H1 (cell line): ENCODE data around the gene SEMA6A. TPM values are rescaled to one million over a fixed set of nuclear protein-coding genes. Genes with fewer than 3 reads are reported as not detected.

Source experiments
- CTCF ChIA-PET: fragments of 300-600 bp; sonication (Branson Sonifier 250); formaldehyde crosslinking; loops from one replicate; lab custom pipeline; 2021; ENCODE audit not compliant: partially characterized antibody; lab: Charles Lee
- POLR2A ChIA-PET: fragments of 300-600 bp; sonication (Branson Sonifier 250); formaldehyde crosslinking; loops from one replicate; lab custom pipeline; 2021; ENCODE audit warnings: inconsistent platforms; ENCODE audit not compliant: partially characterized antibody; lab: Charles Lee
- DNase-seq, 2 experiments: peaks; one replicate each; pipeline versions ENCODE4 v3.0.0 to v3.0.0-alpha.2; 2010 to 2022; ENCODE audit warnings: low spot score in 2 of 2, low read depth in 1 of 2, mixed read lengths in 1 of 2
- FAIRE-seq: peaks from 2 replicates; lab custom pipeline; 2011; peaks lifted over from hg19 to GRCh38; lab: Jason Lieb, UNC
- H2AFZ ChIP-seq: 2 replicates; pipeline ENCODE4 v1.8.1; 2012; ENCODE audit warnings: low read length, inconsistent platforms
- H2AK5ac ChIP-seq: 2 replicates; pipeline ENCODE4 v1.6.1; 2013; ENCODE audit warnings: low read depth, low read length
- H2BK120ac ChIP-seq: replicated peaks from 2 replicates; pipeline ENCODE3; 2013; ENCODE audit warnings: low read depth, low read length, inconsistent platforms
- H2BK12ac ChIP-seq: 2 replicates; pipeline ENCODE4 v1.6.1; 2013; ENCODE audit warnings: low read depth, low read length
- H2BK15ac ChIP-seq: 2 replicates; pipeline ENCODE4 v1.6.1; 2013; ENCODE audit warnings: low read length
- H2BK20ac ChIP-seq: 2 replicates; pipeline ENCODE4 v1.6.1; 2013; ENCODE audit warnings: low read length
- H2BK5ac ChIP-seq: 2 replicates; pipeline ENCODE4 v1.6.1; 2013; ENCODE audit warnings: low read depth, low read length
- H3K14ac ChIP-seq: 2 replicates; pipeline ENCODE4 v1.6.1; 2013; ENCODE audit warnings: inconsistent platforms; ENCODE audit not compliant: insufficient read length
- H3K18ac ChIP-seq: 2 replicates; pipeline ENCODE4 v1.6.1; 2013; ENCODE audit warnings: low read length; ENCODE audit errors: extremely low read depth
- H3K23ac ChIP-seq: 2 replicates; pipeline ENCODE4 v1.6.1; 2013; ENCODE audit warnings: inconsistent platforms; ENCODE audit not compliant: insufficient read length
- H3K23me2 ChIP-seq: 2 replicates; pipeline ENCODE4 v1.6.1; 2013; ENCODE audit warnings: low read depth, low read length
- H3K27ac ChIP-seq: 2 replicates; pipeline ENCODE4 v1.6.1; 2011; ENCODE audit warnings: low read depth, low read length, inconsistent platforms
- H3K27me3 ChIP-seq, 4 experiments: replicated peaks in 1 of 4; 1 replicate in 1 of 4; 2 replicates in 3 of 4; pipeline versions ENCODE4 v1.6.1 to v1.8.1; 2011 to 2013; ENCODE audit warnings: low read length in 3 of 4, mild to moderate bottlenecking in 3 of 4, inconsistent platforms in 2 of 4, mixed read lengths in 2 of 4, moderate library complexity in 1 of 4; ENCODE audit not compliant: control insufficient read depth in 3 of 4, insufficient read depth in 3 of 4; ENCODE audit errors: extremely low read depth in 1 of 4
- H3K36me3 ChIP-seq, 4 experiments: 2 replicates each; pipeline versions ENCODE4 v1.6.1 to v1.8.1; 2011 to 2013; ENCODE audit warnings: mild to moderate bottlenecking in 4 of 4, low read length in 3 of 4, moderate library complexity in 2 of 4, control low read depth in 1 of 4, inconsistent platforms in 1 of 4; ENCODE audit not compliant: insufficient read depth in 4 of 4, control insufficient read depth in 2 of 4
- H3K4ac ChIP-seq: replicated peaks from 2 replicates; pipeline ENCODE3; 2013; ENCODE audit warnings: low read length, low read depth, mixed read lengths, inconsistent platforms; ENCODE audit not compliant: insufficient read length
- H3K4me1 ChIP-seq, 4 experiments: replicated peaks in 1 of 4; 1 replicate in 1 of 4; 2 replicates in 3 of 4; pipeline versions ENCODE4 v1.6.1 to v1.8.1; 2011 to 2013; ENCODE audit warnings: low read length in 3 of 4, inconsistent platforms in 2 of 4, mixed read lengths in 1 of 4; ENCODE audit not compliant: insufficient read depth in 4 of 4, control insufficient read depth in 3 of 4
- H3K4me2 ChIP-seq, 2 experiments: 2 replicates each; pipeline versions ENCODE4 v1.6.1 to v1.8.1; 2011 to 2013; ENCODE audit warnings: low read depth in 2 of 2, low read length in 2 of 2, control low read depth in 1 of 2, inconsistent platforms in 1 of 2, mild to moderate bottlenecking in 1 of 2; ENCODE audit not compliant: insufficient read depth in 1 of 2
- H3K4me3 ChIP-seq, 4 experiments: fragments of 200-600, 300-600 bp in 1 of 4; sonication (generic), shearing (Covaris generic), sonication (Bioruptor Twin) in 1 of 4; 2 replicates each; pipeline versions ENCODE4 v1.5.1 to v1.8.1; 2011 to 2016; ENCODE audit warnings: low read length in 4 of 4, low read depth in 3 of 4, control low read depth in 2 of 4, inconsistent platforms in 2 of 4, mild to moderate bottlenecking in 2 of 4, mixed read lengths in 1 of 4, moderate library complexity in 1 of 4; ENCODE audit not compliant: insufficient read depth in 2 of 4; ENCODE audit errors: extremely low read depth in 1 of 4
- H3K56ac ChIP-seq: replicated peaks from 2 replicates; pipeline ENCODE3; 2013; ENCODE audit warnings: low read depth, mild to moderate bottlenecking, mixed read lengths, low read length, inconsistent platforms; ENCODE audit not compliant: insufficient read length
- H3K79me1 ChIP-seq: 2 replicates; pipeline ENCODE4 v1.6.1; 2013; ENCODE audit warnings: low read depth, low read length, control low read depth
- H3K79me2 ChIP-seq, 2 experiments: 2 replicates each; pipeline versions ENCODE4 v1.6.1 to v1.8.1; 2012 to 2013; ENCODE audit warnings: low read length in 2 of 2, mild to moderate bottlenecking in 2 of 2, inconsistent platforms in 1 of 2; ENCODE audit not compliant: insufficient read depth in 2 of 2, control insufficient read depth in 1 of 2
- H3K9ac ChIP-seq, 4 experiments: replicated peaks in 1 of 4; 1 replicate in 1 of 4; 2 replicates in 3 of 4; pipeline versions ENCODE4 v1.6.1 to v1.8.1; 2011 to 2013; ENCODE audit warnings: low read depth in 3 of 4, low read length in 3 of 4, control low read depth in 2 of 4, mild to moderate bottlenecking in 2 of 4, moderate library complexity in 2 of 4, inconsistent platforms in 1 of 4; ENCODE audit errors: extremely low read depth in 1 of 4
- H3K9me3 ChIP-seq, 2 experiments: 2 replicates each; pipeline versions ENCODE4 v1.6.1 to v1.8.1; 2012 to 2013; ENCODE audit warnings: mild to moderate bottlenecking in 2 of 2, moderate library complexity in 2 of 2, control low read depth in 1 of 2, inconsistent platforms in 1 of 2, low read depth in 1 of 2, low read length in 1 of 2, mixed read lengths in 1 of 2; ENCODE audit not compliant: insufficient read depth in 2 of 2
- H4K20me1 ChIP-seq, 2 experiments: replicated peaks in 1 of 2; 2 replicates each; pipeline versions ENCODE3 to v1.8.1; 2011 to 2013; ENCODE audit warnings: inconsistent platforms in 2 of 2, low read length in 2 of 2, mild to moderate bottlenecking in 1 of 2; ENCODE audit not compliant: insufficient read depth in 2 of 2, control insufficient read depth in 1 of 2
- H4K5ac ChIP-seq: 2 replicates; pipeline ENCODE4 v1.6.1; 2013; ENCODE audit warnings: low read length, low read depth, mixed read lengths, inconsistent platforms; ENCODE audit not compliant: insufficient read length
- H4K8ac ChIP-seq: 2 replicates; pipeline ENCODE4 v1.8.0; 2013; ENCODE audit warnings: mild to moderate bottlenecking, moderate library complexity, low read length, inconsistent platforms; ENCODE audit not compliant: insufficient read depth; ENCODE audit errors: extremely low read depth
- H4K91ac ChIP-seq: replicated peaks from 2 replicates; pipeline ENCODE3; 2013; ENCODE audit warnings: low read length, mixed read lengths, inconsistent platforms; ENCODE audit not compliant: insufficient read length
- ATF2 ChIP-seq: IDR thresholded peaks from 2 replicates; pipeline ENCODE4 v1.6.1; 2012; ENCODE audit warnings: low read length, inconsistent platforms
- BRCA1 ChIP-seq: IDR thresholded peaks from 2 replicates; pipeline ENCODE4 v1.6.1; 2012; ENCODE audit warnings: low read depth, low read length, improper control_type of control experiment
- HDAC2 ChIP-seq, 2 experiments: fragments of 300-600 bp in 1 of 2; sonication (generic) in 1 of 2; IDR thresholded peaks; 2 replicates each; pipeline ENCODE4 v1.6.1; 2011 to 2012; ENCODE audit warnings: low read depth in 2 of 2, low read length in 2 of 2, mild to moderate bottlenecking in 2 of 2, moderate library complexity in 2 of 2, borderline replicate concordance in 1 of 2, inconsistent platforms in 1 of 2
- RAD21 ChIP-seq, 2 experiments: IDR thresholded peaks in 1 of 2; conservative IDR thresholded peaks in 1 of 2; 2 replicates each; pipeline ENCODE4 v1.6.1; 2011; ENCODE audit warnings: low read depth in 2 of 2, low read length in 2 of 2, improper control_type of control experiment in 1 of 2, inconsistent platforms in 1 of 2, mild to moderate bottlenecking in 1 of 2, moderate library complexity in 1 of 2
- SAP30 ChIP-seq: fragments of 300-600 bp; sonication (generic); IDR thresholded peaks from 2 replicates; pipeline ENCODE4 v1.7.1; 2012; ENCODE audit warnings: low read length, moderate library complexity, mild to moderate bottlenecking, inconsistent platforms; ENCODE audit not compliant: insufficient read depth, insufficient replicate concordance
- SIN3A ChIP-seq, 2 experiments: IDR thresholded peaks in 1 of 2; conservative IDR thresholded peaks in 1 of 2; 2 replicates each; pipeline ENCODE4 v1.6.1; 2011 to 2012; ENCODE audit warnings: low read length in 2 of 2, improper control_type of control experiment in 1 of 2, low read depth in 1 of 2, mild to moderate bottlenecking in 1 of 2
- WGBS, 2 experiments: shearing (Covaris generic) in 1 of 2; methylation state at CpG; one replicate each; pipeline versions ENCODE4 v1.1.6 to v1.1.7; 2013 to 2015; ENCODE audit warnings: low lambda C conversion rate in 2 of 2, mixed read lengths in 2 of 2, inconsistent platforms in 1 of 2, low coverage in 1 of 2, missing lambda C conversion rate in 1 of 2; ENCODE audit not compliant: insufficient replicate concordance in 2 of 2, insufficient coverage in 1 of 2, insufficient read length in 1 of 2; ENCODE audit errors: extremely low coverage in 1 of 2, missing lambda C conversion rate in 1 of 2; 5-methylcytosine and 5-hydroxymethylcytosine counted together
- polyA plus RNA-seq, 7 experiments: library from polyadenylated mRNA; depleted of rRNA in 3 of 7; stranded (reverse) in 5 of 7; unstranded in 2 of 7; fragments of >200 nt in 5 of 7; fragments of 200-250 nt in 2 of 7; gene quantifications; 1 replicate in 5 of 7; 2 replicates in 1 of 7; 4 replicates in 1 of 7; pipeline versions ENCODE4 v1.2.1 to v1.2.3, GENCODE V29; 2011 to 2013; ENCODE audit warnings: missing spikeins in 2 of 7, mixed read lengths in 2 of 7
- total RNA-seq: library from RNA; stranded (reverse); fragmentation: NEBNext Ultra II Directional; extraction: Animal tissue kit (Norgen Biotek cat#: 25700); gene quantifications from 2 replicates; pipeline ENCODE4 v1.2.1, GENCODE V29; 2021

The SEMA6A gene
- total and polyA plus RNA-seq, 2 of the 8 experiments (the other 6 are each of a cell fraction or from before 2014, with no cell fraction given), result 78.3 to 277 TPM

GRCh38 chr5:116616876-116617275, 42.3 kb upstream of the SEMA6A start:
- H3K27ac ChIP-seq, result no peak overlapping the region
- CTCF ChIA-PET, result no interaction called here

More at GRCh38 chr5:116616876-116617275, 42.3 kb upstream of the SEMA6A start:
- Histone ChIP-seq H3K23ac (no peak overlapping the region), H2BK12ac (no peak overlapping the region), H3K79me2 (no peaks in the 10 kb centered on the region), H3K79me1 (no peaks in the 10 kb centered on the region), H3K9ac (no peak overlapping the region), H2BK20ac (no peak overlapping the region), H2BK120ac (no peak overlapping the region), H4K8ac (no peak overlapping the region), H3K56ac (no peak overlapping the region), H3K27me3 (no peaks in the 10 kb centered on the region), H2AK5ac (no peak overlapping the region), H4K5ac (no peak overlapping the region), H3K18ac (no peak overlapping the region), H2BK5ac (no peak overlapping the region), H3K4ac (no peak overlapping the region), H4K91ac (no peak overlapping the region), H2AFZ (no peak overlapping the region), H3K4me1 (peaks cover 0 to 2% (median 0%) of the 10 kb centered on the region in 4 experiments; a peak in 1 of 7 replicates), H3K9me3 (no peaks in the 10 kb centered on the region), H3K36me3 (no peaks in the 10 kb centered on the region), H4K20me1 (no peaks in the 10 kb centered on the region), H3K4me2 (no peak overlapping the region), H3K23me2 (no peaks in the 10 kb centered on the region), H2BK15ac (no peak overlapping the region), H3K14ac (no peak overlapping the region), H3K4me3 (no peak overlapping the region)
- TF ChIP-seq SAP30 (no peak), HDAC2 (IDR thresholded peaks at IDR 0.05; ENCODE audit: borderline replicate concordance in 1 of 2, low read depth in 2 of 2, low read length in 2 of 2) (no peak), ATF2 (no peak), BRCA1 (no peak), RAD21 (IDR thresholded peaks at IDR 0.05 in 1 of 2, conservative IDR thresholded peaks at IDR 0.05 in 1 of 2; ENCODE audit: low read depth in 2 of 2, low read length in 2 of 2) (no peak), SIN3A (conservative IDR thresholded peaks at IDR 0.05 in 1 of 2, IDR thresholded peaks at IDR 0.05 in 1 of 2; ENCODE audit: low read depth in 1 of 2, low read length in 2 of 2) (no peak)
- FAIRE-seq, result no peak
- no peak for DNase-seq
- 95% methylated on average over 1 of the region's 1 CpG; no CpG with 5 or more reads in 1 of the 2 experiments for WGBS, 2 experiments
- POLR2A ChIA-PET, result no interaction called here
